GM23248 (cell line): ENCODE measurements around the gene NKAIN4.

Source experiments
- EZH2 ChIP-seq: fragments of 200-600 bp; sonication (generic); IDR thresholded peaks from 2 replicates; pipeline ENCODE4 v1.6.1; 2018; ENCODE audit warnings: antibody characterized with exemption, mild to moderate bottlenecking; ENCODE audit not compliant: insufficient read depth, poor library complexity, severe bottlenecking
- EZH2phosphoT487 ChIP-seq: fragments of 200-600 bp; sonication (generic); IDR thresholded peaks from 2 replicates; pipeline ENCODE4 v1.6.1; 2018; ENCODE audit warnings: antibody characterized with exemption, moderate library complexity, mild to moderate bottlenecking, low read depth; ENCODE audit not compliant: insufficient read depth

- TF ChIP-seq EZH2phosphoT487 (no peak), EZH2 (no peak)
Observed at GRCh38 chr20:63291811-63292210, 37.5 kb upstream of the NKAIN4 start.
